ENCODE data around the gene ARHGEF33. TPM values are rescaled to one million over a fixed set of nuclear protein-coding genes. Genes with fewer than 3 reads are reported as not detected.

Gene ARHGEF33
- total RNA-seq, 1 donor from 2014 or later = 1.1 TPM

- H3K4me3 Mint-ChIP-seq = peak overlapping the region; percentile 96
- TF ChIP-seq CTCF (conservative IDR thresholded peaks at IDR 0.05) = no peak
- H3K36me3 Mint-ChIP-seq (ENCODE audit: low read depth) = peaks cover 15% of the 10 kb centered on the region
- peaks cover 9% of the 10 kb centered on the region for H3K9me3 Mint-ChIP-seq
- peak overlapping the region; percentile 96 for H3K27ac Mint-ChIP-seq (ENCODE audit: unreplicated experiment)
- no peaks in the 10 kb centered on the region for H3K27me3 Mint-ChIP-seq (ENCODE audit: low read depth)
- H3K4me1 Mint-ChIP-seq = peaks cover 20% of the 10 kb centered on the region
- DNase-seq (ENCODE audit: low read depth, low spot score) = no peak
Measured at GRCh38 chr2:38876407-38876806, 13.3 kb upstream of the ARHGEF33 start.

- Mint-ChIP-seq H3K27ac (ENCODE audit: unreplicated experiment) (no peak overlapping the region), H3K27me3 (ENCODE audit: low read depth) (no peaks in the 10 kb centered on the region), H3K9me3 (no peaks in the 10 kb centered on the region), H3K36me3 (ENCODE audit: low read depth) (no peaks in the 10 kb centered on the region), H3K4me3 (no peak overlapping the region), H3K4me1 (no peaks in the 10 kb centered on the region)
- no peak for DNase-seq (ENCODE audit: low read depth, low spot score)
- TF ChIP-seq CTCF (conservative IDR thresholded peaks at IDR 0.05) = no peak
Measured at GRCh38 chr2:38886063-38886462, 3.6 kb upstream of the ARHGEF33 start.

- Mint-ChIP-seq H3K4me3 (no peak overlapping the region), H3K27ac (ENCODE audit: unreplicated experiment) (no peak overlapping the region), H3K27me3 (ENCODE audit: low read depth) (no peaks in the 10 kb centered on the region), H3K4me1 (no peaks in the 10 kb centered on the region), H3K36me3 (ENCODE audit: low read depth) (no peaks in the 10 kb centered on the region), H3K9me3 (no peaks in the 10 kb centered on the region)
- TF ChIP-seq CTCF (conservative IDR thresholded peaks at IDR 0.05) = no peak
- DNase-seq (ENCODE audit: low read depth, low spot score) = no peak
Measured at GRCh38 chr2:38887347-38887746, 2.3 kb upstream of the ARHGEF33 start.

- Mint-ChIP-seq H3K4me1 (no peaks in the 10 kb centered on the region), H3K27me3 (ENCODE audit: low read depth) (no peaks in the 10 kb centered on the region), H3K4me3 (no peak overlapping the region), H3K27ac (ENCODE audit: unreplicated experiment) (no peak overlapping the region), H3K9me3 (no peaks in the 10 kb centered on the region), H3K36me3 (ENCODE audit: low read depth) (no peaks in the 10 kb centered on the region)
- DNase-seq (ENCODE audit: low read depth, low spot score) = no peak
- TF ChIP-seq CTCF (conservative IDR thresholded peaks at IDR 0.05) = no peak
Measured at GRCh38 chr2:38887902-38888554, 1.6 kb upstream of the ARHGEF33 start.

DNA sequence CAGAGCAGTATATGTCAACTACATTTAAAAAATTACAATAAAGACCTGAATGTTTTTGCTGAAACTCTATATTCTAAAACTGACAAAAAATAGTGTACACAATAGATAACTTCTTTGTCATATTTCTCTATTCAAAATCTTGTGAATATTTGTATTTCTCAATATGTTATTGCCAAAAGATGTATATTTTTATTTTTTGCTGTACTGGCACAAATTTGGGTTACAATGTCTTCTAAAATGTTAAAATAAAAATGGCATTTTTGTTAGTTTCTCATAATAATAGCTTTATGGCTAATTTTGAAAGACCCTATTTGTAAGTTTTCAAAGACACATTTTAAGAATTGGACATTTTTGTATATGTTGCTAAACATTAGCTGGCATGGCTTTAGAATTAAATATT, 630 bp upstream of the ARHGEF33 start:
- H3K4me3 Mint-ChIP-seq = no peak overlapping the region
- H3K4me1 Mint-ChIP-seq = no peaks in the 10 kb centered on the region
- no peak for DNase-seq (ENCODE audit: low read depth, low spot score)
- TF ChIP-seq CTCF (conservative IDR thresholded peaks at IDR 0.05) = no peak
- no peak overlapping the region for H3K27ac Mint-ChIP-seq (ENCODE audit: unreplicated experiment)
- no peaks in the 10 kb centered on the region for H3K27me3 Mint-ChIP-seq (ENCODE audit: low read depth)
- H3K36me3 Mint-ChIP-seq (ENCODE audit: low read depth) = no peaks in the 10 kb centered on the region
- H3K9me3 Mint-ChIP-seq = no peaks in the 10 kb centered on the region

Data from neural crest cell (in vitro differentiated cells).